ENCODE data around the gene OR1S1. TPM values are rescaled to one million over a fixed set of nuclear protein-coding genes. Genes with fewer than 3 reads are reported as not detected.

OR1S1 gene
- total RNA-seq, 1 donor from 2014 or later: not detected

DNA sequence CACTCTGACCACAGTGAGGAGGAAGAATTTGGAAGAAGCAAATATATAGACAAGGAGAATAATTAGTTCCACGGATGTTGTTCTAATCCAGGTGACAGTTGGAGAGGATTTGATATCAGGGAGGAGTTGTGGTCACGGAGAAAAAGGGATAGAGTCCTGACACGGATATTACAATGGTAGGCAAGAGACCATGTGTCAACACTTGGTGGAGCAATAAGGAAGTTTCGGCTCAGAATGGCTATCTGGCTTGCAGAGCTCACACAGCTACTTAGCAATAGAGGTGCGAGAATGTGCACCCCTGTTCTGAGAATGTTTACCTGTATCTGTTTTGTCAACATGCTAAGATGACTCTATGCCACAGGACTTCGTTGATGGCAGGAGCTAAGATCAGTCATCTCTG, 34.1 kb upstream of the OR1S1 start:
- Mint-ChIP-seq H3K4me1 (ENCODE audit: low read depth, unreplicated experiment) (no peaks in the 10 kb centered on the region), H3K27me3 (ENCODE audit: unreplicated experiment) (no peaks in the 10 kb centered on the region), H3K27ac (ENCODE audit: unreplicated experiment) (no peak overlapping the region), H3K9me3 (ENCODE audit: unreplicated experiment) (no peaks in the 10 kb centered on the region), H3K36me3 (ENCODE audit: unreplicated experiment) (no peaks in the 10 kb centered on the region), H3K4me3 (ENCODE audit: unreplicated experiment) (no peak overlapping the region)
- no peak for DNase-seq
- no peak for TF ChIP-seq CTCF (IDR thresholded peaks at IDR 0.05; ENCODE audit: partially characterized antibody, unreplicated experiment)

DNA sequence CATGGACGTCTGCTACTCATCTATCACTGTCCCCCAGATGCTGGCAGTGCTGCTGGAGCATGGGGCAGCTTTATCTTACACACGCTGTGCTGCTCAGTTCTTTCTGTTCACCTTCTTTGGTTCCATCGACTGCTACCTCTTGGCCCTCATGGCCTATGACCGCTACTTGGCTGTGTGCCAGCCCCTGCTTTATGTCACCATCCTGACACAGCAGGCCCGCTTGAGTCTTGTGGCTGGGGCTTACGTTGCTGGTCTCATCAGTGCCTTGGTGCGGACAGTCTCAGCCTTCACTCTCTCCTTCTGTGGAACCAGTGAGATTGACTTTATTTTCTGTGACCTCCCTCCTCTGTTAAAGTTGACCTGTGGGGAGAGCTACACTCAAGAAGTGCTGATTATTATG, 32.9 kb upstream of the OR1S1 start:
- Mint-ChIP-seq H3K4me3 (ENCODE audit: unreplicated experiment) (no peak overlapping the region), H3K27ac (ENCODE audit: unreplicated experiment) (no peak overlapping the region), H3K9me3 (ENCODE audit: unreplicated experiment) (no peaks in the 10 kb centered on the region), H3K27me3 (ENCODE audit: unreplicated experiment) (no peaks in the 10 kb centered on the region), H3K4me1 (ENCODE audit: low read depth, unreplicated experiment) (no peaks in the 10 kb centered on the region), H3K36me3 (ENCODE audit: unreplicated experiment) (no peaks in the 10 kb centered on the region)
- DNase-seq: no peak
- TF ChIP-seq CTCF (IDR thresholded peaks at IDR 0.05; ENCODE audit: partially characterized antibody, unreplicated experiment): no peak

GRCh38 chr11:58186938-58187337, 25.6 kb upstream of the OR1S1 start:
- no peak for DNase-seq
- TF ChIP-seq CTCF (IDR thresholded peaks at IDR 0.05; ENCODE audit: partially characterized antibody, unreplicated experiment): no peak
- Mint-ChIP-seq H3K9me3 (ENCODE audit: unreplicated experiment) (peaks cover 2% of the 10 kb centered on the region), H3K36me3 (ENCODE audit: unreplicated experiment) (no peaks in the 10 kb centered on the region), H3K27me3 (ENCODE audit: unreplicated experiment) (no peaks in the 10 kb centered on the region), H3K4me3 (ENCODE audit: unreplicated experiment) (no peak overlapping the region), H3K4me1 (ENCODE audit: low read depth, unreplicated experiment) (no peaks in the 10 kb centered on the region), H3K27ac (ENCODE audit: unreplicated experiment) (no peak overlapping the region)

GRCh38 chr11:58188770-58189169, 23.8 kb upstream of the OR1S1 start, which contains the start of gene OR9Q2:
Gene OR9Q2 (plus strand): TSS chr11:58189070. CDS start chr11:58190491, 1,421 bp downstream.
- H3K27me3 Mint-ChIP-seq (ENCODE audit: unreplicated experiment): no peaks in the 10 kb centered on the region
- TF ChIP-seq CTCF (IDR thresholded peaks at IDR 0.05; ENCODE audit: partially characterized antibody, unreplicated experiment): no peak
- no peak within 1 kb of the TSS for H3K27ac Mint-ChIP-seq (ENCODE audit: unreplicated experiment)
- no peak for DNase-seq
- H3K4me1 Mint-ChIP-seq (ENCODE audit: low read depth, unreplicated experiment): no peaks in the 10 kb centered on the region
- H3K9me3 Mint-ChIP-seq (ENCODE audit: unreplicated experiment): peaks cover 2% of the 10 kb centered on the region
- H3K36me3 Mint-ChIP-seq (ENCODE audit: unreplicated experiment): no peaks in the 10 kb centered on the region
- H3K4me3 Mint-ChIP-seq (ENCODE audit: unreplicated experiment): no peak within 1 kb of the TSS

DNA sequence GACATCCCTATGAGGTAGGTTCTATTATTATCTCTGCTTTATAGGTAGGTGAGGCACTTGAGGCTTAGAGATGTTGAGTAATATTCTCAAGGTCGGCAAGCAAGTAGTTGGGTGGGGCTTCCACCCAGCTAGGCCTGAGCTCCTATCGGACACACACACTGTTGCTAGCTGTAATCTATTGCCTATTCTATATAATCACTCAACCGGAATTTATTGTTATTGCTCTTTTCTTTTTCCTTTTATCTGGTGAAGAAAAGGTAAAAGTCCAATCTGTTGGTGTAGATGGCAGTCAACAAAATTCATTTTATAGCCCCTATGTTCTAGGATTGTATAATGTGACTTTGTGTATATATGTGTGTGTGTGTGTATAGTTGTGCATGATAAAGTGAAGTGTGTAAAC, 20.3 kb upstream of the OR1S1 start:
- TF ChIP-seq CTCF (IDR thresholded peaks at IDR 0.05; ENCODE audit: partially characterized antibody, unreplicated experiment): no peak

More for the DNA sequence above, 20.3 kb upstream of the OR1S1 start:
- Mint-ChIP-seq H3K36me3 (ENCODE audit: unreplicated experiment) (no peaks in the 10 kb centered on the region), H3K4me3 (ENCODE audit: unreplicated experiment) (no peak overlapping the region), H3K27me3 (ENCODE audit: unreplicated experiment) (no peaks in the 10 kb centered on the region), H3K9me3 (ENCODE audit: unreplicated experiment) (peaks cover 2% of the 10 kb centered on the region), H3K27ac (ENCODE audit: unreplicated experiment) (no peak overlapping the region), H3K4me1 (ENCODE audit: low read depth, unreplicated experiment) (no peaks in the 10 kb centered on the region)
- no peak for DNase-seq
